Measurements from ENCODE around the gene STAG1. TPM values are rescaled to one million over a fixed set of nuclear protein-coding genes. Genes with fewer than 3 reads are reported as not detected.

STAG1 gene
- total and polyA plus RNA-seq, 2 of the 13 experiments (the other 11 are each of a cell fraction or from before 2014, with no cell fraction given) = 6.2 to 25.9 TPM

DNA sequence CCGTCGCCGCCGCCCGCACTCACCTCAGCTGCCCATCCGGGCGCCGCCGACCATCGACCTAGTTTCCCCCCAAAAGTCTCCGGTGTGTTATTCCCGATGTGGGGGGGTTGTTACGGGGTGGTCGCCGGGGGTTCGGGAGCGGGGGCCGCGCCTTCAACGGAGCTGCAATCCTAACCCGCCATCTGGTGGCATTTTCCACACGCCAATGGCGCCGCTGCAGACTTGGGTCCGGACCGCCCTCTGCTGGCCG, at the start of gene STAG1 (continued):
- TF ChIP-seq, protein P1, sequence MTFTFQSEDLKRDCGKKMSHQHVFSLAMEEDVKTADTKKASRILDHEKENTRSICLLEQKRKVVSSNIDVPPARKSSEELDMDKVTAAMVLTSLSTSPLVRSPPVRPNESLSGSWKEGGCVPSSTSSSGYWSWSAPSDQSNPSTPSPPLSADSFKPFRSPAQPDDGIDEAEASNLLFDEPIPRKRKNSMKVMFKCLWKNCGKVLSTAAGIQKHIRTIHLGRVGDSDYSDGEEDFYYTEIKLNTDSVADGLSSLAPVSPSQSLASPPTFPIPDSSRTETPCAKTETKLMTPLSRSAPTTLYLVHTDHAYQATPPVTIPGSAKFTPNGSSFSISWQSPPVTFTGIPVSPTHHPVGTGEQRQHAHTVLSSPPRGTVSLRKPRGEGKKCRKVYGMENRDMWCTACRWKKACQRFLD (CRISPR knock-in tag; IDR thresholded peaks at IDR 0.05; ENCODE audit: borderline replicate concordance) = no peak
- TF ChIP-seq HNRNPL (IDR thresholded peaks at IDR 0.05; ENCODE audit: low read depth, low read length) = no peak
- no peak for TF ChIP-seq STAT5B (CRISPR knock-in tag; IDR thresholded peaks at IDR 0.05)
- TF ChIP-seq THAP11 (CRISPR knock-in tag; IDR thresholded peaks at IDR 0.05) = no peak
- TF ChIP-seq, protein P2, sequence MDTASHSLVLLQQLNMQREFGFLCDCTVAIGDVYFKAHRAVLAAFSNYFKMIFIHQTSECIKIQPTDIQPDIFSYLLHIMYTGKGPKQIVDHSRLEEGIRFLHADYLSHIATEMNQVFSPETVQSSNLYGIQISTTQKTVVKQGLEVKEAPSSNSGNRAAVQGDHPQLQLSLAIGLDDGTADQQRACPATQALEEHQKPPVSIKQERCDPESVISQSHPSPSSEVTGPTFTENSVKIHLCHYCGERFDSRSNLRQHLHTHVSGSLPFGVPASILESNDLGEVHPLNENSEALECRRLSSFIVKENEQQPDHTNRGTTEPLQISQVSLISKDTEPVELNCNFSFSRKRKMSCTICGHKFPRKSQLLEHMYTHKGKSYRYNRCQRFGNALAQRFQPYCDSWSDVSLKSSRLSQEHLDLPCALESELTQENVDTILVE (CRISPR knock-in tag; IDR thresholded peaks at IDR 0.05) = no peak
- TF ChIP-seq, protein P3, sequence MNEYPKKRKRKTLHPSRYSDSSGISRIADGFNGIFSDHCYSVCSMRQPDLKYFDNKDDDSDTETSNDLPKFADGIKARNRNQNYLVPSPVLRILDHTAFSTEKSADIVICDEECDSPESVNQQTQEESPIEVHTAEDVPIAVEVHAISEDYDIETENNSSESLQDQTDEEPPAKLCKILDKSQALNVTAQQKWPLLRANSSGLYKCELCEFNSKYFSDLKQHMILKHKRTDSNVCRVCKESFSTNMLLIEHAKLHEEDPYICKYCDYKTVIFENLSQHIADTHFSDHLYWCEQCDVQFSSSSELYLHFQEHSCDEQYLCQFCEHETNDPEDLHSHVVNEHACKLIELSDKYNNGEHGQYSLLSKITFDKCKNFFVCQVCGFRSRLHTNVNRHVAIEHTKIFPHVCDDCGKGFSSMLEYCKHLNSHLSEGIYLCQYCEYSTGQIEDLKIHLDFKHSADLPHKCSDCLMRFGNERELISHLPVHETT (CRISPR knock-in tag; conservative IDR thresholded peaks at IDR 0.05) = no peak
- TF ChIP-seq GTF2F1 (IDR thresholded peaks at IDR 0.05; ENCODE audit: low read length) = no peak
- no peak for TF ChIP-seq DNMT1 (CRISPR knock-in tag; IDR thresholded peaks at IDR 0.05)
- TF ChIP-seq ZNF672 (CRISPR knock-in tag; IDR thresholded peaks at IDR 0.05) = no peak
- TF ChIP-seq SPEN (CRISPR knock-in tag; IDR thresholded peaks at IDR 0.05; ENCODE audit: low read depth) = no peak
- TF ChIP-seq RNF2 (conservative IDR thresholded peaks at IDR 0.05; ENCODE audit: low read depth) = no peak
- TF ChIP-seq CEBPG (CRISPR knock-in tag; IDR thresholded peaks at IDR 0.05) = peak; percentile 51; the same call in 1 of the 2 replicates
- TF ChIP-seq, protein P4, sequence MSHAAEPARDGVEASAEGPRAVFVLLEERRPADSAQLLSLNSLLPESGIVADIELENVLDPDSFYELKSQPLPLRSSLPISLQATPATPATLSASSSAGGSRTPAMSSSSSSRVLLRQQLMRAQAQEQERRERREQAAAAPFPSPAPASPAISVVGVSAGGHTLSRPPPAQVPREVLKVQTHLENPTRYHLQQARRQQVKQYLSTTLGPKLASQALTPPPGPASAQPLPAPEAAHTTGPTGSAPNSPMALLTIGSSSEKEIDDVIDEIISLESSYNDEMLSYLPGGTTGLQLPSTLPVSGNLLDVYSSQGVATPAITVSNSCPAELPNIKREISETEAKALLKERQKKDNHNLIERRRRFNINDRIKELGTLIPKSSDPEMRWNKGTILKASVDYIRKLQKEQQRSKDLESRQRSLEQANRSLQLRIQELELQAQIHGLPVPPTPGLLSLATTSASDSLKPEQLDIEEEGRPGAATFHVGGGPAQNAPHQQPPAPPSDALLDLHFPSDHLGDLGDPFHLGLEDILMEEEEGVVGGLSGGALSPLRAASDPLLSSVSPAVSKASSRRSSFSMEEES (CRISPR knock-in tag; IDR thresholded peaks at IDR 0.05) = no peak
- no peak; the same call in 1 of the 2 replicates for TF ChIP-seq TAF1 (CRISPR knock-in tag; IDR thresholded peaks at IDR 0.05)
- TF ChIP-seq, protein P5, sequence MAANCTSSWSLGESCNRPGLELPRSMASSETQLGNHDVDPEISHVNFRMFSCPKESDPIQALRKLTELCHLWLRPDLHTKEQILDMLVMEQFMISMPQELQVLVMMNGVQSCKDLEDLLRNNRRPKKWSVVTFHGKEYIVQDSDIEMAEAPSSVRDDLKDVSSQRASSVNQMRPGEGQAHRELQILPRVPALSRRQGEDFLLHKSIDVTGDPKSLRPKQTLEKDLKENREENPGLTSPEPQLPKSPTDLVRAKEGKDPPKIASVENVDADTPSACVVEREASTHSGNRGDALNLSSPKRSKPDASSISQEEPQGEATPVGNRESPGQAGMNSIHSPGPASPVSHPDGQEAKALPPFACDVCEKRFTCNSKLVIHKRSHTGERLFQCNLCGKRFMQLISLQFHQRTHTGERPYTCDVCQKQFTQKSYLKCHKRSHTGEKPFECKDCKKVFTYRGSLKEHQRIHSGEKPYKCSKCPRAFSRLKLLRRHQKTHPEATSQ (CRISPR knock-in tag; IDR thresholded peaks at IDR 0.05; ENCODE audit: borderline replicate concordance) = no peak
- TF ChIP-seq FOXK1 (CRISPR knock-in tag; IDR thresholded peaks at IDR 0.05; ENCODE audit: borderline replicate concordance, low read depth) = no peak; the same call in 1 of the 2 replicates
- TF ChIP-seq ATF7-NPFF (CRISPR knock-in tag; IDR thresholded peaks at IDR 0.05; ENCODE audit: low read depth) = no peak
- TF ChIP-seq, protein P6, sequence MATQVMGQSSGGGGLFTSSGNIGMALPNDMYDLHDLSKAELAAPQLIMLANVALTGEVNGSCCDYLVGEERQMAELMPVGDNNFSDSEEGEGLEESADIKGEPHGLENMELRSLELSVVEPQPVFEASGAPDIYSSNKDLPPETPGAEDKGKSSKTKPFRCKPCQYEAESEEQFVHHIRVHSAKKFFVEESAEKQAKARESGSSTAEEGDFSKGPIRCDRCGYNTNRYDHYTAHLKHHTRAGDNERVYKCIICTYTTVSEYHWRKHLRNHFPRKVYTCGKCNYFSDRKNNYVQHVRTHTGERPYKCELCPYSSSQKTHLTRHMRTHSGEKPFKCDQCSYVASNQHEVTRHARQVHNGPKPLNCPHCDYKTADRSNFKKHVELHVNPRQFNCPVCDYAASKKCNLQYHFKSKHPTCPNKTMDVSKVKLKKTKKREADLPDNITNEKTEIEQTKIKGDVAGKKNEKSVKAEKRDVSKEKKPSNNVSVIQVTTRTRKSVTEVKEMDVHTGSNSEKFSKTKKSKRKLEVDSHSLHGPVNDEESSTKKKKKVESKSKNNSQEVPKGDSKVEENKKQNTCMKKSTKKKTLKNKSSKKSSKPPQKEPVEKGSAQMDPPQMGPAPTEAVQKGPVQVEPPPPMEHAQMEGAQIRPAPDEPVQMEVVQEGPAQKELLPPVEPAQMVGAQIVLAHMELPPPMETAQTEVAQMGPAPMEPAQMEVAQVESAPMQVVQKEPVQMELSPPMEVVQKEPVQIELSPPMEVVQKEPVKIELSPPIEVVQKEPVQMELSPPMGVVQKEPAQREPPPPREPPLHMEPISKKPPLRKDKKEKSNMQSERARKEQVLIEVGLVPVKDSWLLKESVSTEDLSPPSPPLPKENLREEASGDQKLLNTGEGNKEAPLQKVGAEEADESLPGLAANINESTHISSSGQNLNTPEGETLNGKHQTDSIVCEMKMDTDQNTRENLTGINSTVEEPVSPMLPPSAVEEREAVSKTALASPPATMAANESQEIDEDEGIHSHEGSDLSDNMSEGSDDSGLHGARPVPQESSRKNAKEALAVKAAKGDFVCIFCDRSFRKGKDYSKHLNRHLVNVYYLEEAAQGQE (IDR thresholded peaks at IDR 0.05; ENCODE audit: borderline replicate concordance in 1 of 2, low read depth in 1 of 2, low read length in 2 of 2) = no peak
- TF ChIP-seq ZNF816 (CRISPR knock-in tag; IDR thresholded peaks at IDR 0.05; ENCODE audit: borderline replicate concordance) = no peak; the same call in 1 of the 2 replicates
- TF ChIP-seq TCF12 (IDR thresholded peaks at IDR 0.05) = no peak
- TF ChIP-seq TCF12 (CRISPR knock-in tag; IDR thresholded peaks at IDR 0.05) = no peak
- TF ChIP-seq KMT2B (CRISPR knock-in tag; IDR thresholded peaks at IDR 0.05) = peak; percentile 91

Data from HepG2 (cell line).